ELF-1 (cell line): ENCODE measurements around the gene RSPO3.
A peak's percentile ranks its signal among the peaks of the same experiment; 100 is the strongest.
"Not testable (repeated sequence)": the region's sequence is repeated elsewhere in the genome, so short reads cannot be mapped to it uniquely, and the experiment has no call there.

Source experiments
- DNase-seq: peaks from one replicate; pipeline ENCODE4 v3.0.0-alpha.2; 2016; ENCODE audit warnings: low read depth, low spot score

RSPO3 gene

GRCh38 chr6:127118298-127119101 lies at the start of gene RSPO3:
Gene RSPO3 (plus strand): TSS chr6:127118671. CDS start chr6:127119193, 522 bp downstream.
- DNase-seq = peak; percentile 23

DNA sequence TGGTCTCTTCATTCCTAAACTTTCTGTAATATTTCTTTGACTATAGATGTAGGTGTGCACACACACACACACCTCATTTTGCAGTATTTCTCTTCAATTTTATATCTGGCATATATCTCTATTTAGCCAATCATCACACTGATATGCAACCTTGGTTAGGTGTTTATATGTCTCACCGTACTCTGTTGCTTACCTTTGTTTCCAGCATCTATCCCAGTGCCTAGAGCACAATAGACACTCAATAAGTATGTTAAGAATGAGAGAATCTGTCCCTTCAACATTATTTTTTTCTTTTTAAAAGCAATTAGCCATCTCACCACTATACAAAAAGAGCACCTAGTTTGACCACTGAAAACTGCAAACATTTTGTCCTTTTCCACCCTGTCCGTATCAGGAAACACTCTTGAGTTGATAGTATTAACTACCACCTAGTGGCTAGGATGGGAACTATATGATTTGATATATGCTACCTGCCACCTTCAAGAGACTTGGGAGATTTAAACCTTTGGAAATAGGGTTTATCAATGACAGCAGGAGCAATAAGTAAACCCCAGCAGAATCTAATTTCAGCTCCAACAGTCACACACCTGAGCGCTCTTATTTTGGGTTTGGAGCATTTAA lies 48.7 kb upstream of the RSPO3 start:
- DNase-seq = peak; percentile 2

- DNase-seq = no peak
Measured at GRCh38 chr6:127073222-127073621, 45.2 kb upstream of the RSPO3 start.

DNA sequence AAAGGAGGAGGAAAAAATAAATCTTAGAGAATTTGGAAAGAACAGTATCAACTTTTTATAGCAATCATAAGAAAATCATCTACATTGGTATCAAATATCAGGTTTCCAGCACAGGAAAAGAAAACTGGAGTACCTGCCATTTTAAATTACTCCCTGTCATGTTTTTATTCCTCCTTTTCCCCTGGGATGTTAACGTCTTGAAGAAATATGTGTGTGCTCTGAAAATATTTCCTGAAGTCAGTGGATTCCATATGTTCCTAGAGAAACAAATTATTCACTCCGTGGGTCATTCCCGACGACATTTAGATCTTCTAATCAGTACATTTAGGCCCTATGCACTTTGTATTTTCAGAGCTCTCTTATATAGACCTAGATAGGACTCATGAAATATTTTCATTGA lies 42.0 kb upstream of the RSPO3 start:
- DNase-seq = no peak

- DNase-seq = no peak
Measured at GRCh38 chr6:127077886-127078285, 40.6 kb upstream of the RSPO3 start.

- no peak for DNase-seq
Measured at GRCh38 chr6:127078669-127079068, 39.8 kb upstream of the RSPO3 start.

DNA sequence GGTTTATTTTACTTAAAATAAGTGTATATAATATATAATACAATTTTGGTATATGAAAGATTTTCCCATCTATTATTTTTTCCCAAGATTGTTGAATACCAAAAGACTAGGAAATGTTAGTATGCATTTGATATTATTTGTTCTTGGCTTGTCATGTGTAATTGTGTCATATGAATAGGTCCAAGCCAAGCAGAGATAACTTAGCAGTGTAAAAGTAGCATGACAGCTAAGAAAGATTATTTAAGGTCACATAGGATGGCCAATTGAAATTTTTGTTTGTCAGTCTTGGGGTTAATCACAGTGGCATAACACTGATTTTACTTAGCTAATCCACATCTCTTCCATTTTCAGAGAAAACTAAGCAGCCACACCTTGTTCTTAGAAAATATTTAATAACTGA lies 38.8 kb upstream of the RSPO3 start:
- no peak for DNase-seq

- no peak for DNase-seq
Measured at GRCh38 chr6:127080081-127080480, 38.4 kb upstream of the RSPO3 start.

GRCh38 chr6:127083231-127083962 lies 35.1 kb upstream of the RSPO3 start:
- DNase-seq = no peak

- DNase-seq = no peak
Measured at GRCh38 chr6:127083963-127084310, 34.5 kb upstream of the RSPO3 start.

- DNase-seq = no peak
Measured at GRCh38 chr6:127085181-127085580, 33.3 kb upstream of the RSPO3 start.

DNA sequence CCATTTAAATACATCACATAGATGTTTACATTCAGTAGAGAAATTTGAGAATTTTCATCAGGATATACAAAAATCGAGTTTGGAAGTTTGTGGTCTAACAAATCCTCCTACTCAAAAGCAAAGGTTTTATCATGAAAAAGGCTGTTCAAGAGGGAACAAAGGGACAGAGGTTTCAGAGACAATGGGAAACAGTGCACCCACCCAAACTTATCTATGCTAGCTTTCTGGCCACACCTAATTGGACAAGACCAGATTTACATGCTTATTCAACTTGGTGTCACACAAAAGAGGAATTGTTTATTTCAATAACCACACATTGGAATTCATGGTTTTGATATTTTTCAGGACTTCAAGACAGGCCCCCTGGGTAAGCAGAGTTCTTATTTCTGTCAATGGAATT lies 28.4 kb upstream of the RSPO3 start:
- no peak for DNase-seq

- DNase-seq = no peak
Measured at GRCh38 chr6:127092466-127092865, 26.0 kb upstream of the RSPO3 start.

- DNase-seq = no peak
Measured at GRCh38 chr6:127094791-127095190, 23.7 kb upstream of the RSPO3 start.

GRCh38 chr6:127096167-127096566 lies 22.3 kb upstream of the RSPO3 start:
- DNase-seq = no peak

GRCh38 chr6:127097442-127097841 lies 21.0 kb upstream of the RSPO3 start:
- DNase-seq = not testable (repeated sequence)

GRCh38 chr6:127100510-127101140 lies 17.8 kb upstream of the RSPO3 start:
- DNase-seq = no peak

- no peak for DNase-seq
Measured at GRCh38 chr6:127102299-127102698, 16.2 kb upstream of the RSPO3 start.

DNA sequence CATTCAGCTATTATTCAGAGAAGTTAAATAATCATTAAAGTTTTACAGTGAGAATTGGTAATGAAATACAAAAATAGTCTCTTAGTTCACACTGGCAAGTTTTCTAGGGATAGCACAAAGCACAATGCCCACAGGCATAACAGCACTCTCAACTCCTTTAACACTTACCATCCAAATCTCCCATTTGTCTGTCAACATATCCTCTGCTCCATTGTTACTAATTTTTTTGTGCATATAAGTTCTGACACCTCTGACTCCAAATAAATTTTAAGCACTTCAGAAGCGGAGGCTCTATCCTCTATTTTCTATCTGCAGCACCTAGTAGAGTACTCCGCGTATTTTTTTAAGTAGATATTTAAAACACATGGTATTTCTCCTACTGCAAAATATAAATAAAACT lies 15.6 kb upstream of the RSPO3 start:
- DNase-seq = no peak

- no peak for DNase-seq
Measured at GRCh38 chr6:127103482-127103881, 15.0 kb upstream of the RSPO3 start.

- DNase-seq = no peak
Measured at GRCh38 chr6:127107916-127108315, 10.6 kb upstream of the RSPO3 start.

DNA sequence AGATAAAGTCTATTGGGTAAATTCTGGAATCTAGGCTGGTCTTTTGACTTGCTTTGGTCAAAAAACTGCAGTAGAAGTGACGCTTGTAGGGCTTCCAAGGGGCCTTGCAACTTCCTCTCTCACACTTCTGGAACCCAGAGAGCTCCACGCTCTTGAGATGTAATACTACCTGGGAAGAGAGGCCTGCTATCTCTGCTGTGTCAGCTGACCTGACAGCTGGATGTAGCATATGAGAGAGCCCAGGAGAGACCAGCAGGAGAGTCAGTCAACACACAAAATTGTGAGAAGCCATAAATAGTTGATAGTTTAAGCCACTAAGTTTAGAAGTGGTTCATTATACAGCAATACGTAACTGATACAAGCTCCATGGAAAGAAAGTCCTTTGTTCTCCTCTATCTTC lies 7.8 kb upstream of the RSPO3 start:
- no peak for DNase-seq
